Upper lobe of left lung (tissue), 6 donors: ENCODE measurements around the gene DEK. TPM values are rescaled to one million over a fixed set of nuclear protein-coding genes. Genes with fewer than 3 reads are reported as not detected.
A peak's percentile ranks its signal among the peaks of the same experiment; 100 is the strongest.

Experiments used
- ATAC-seq, 2 donors: fragments of 200-7000 bp; cut with Tn5 transposase; one replicate each; pipeline ENCODE4 v1.9.1; 2022; ENCODE audit warnings: mild to moderate bottlenecking in 2 of 2, moderate library complexity in 2 of 2; ENCODE audit not compliant: low FRiP score in 2 of 2
- DNase-seq, 2 donors: peaks; one replicate each; pipeline ENCODE4 v3.0.0-alpha.2; 2019 to 2020
- H3K27ac ChIP-seq, 4 donors: fragments of 200-600 bp; sonication (generic); one replicate each; pipeline ENCODE4 v1.5.1; 2016 to 2019
- H3K27me3 ChIP-seq, 4 donors: fragments of 200-600 bp; sonication (generic); one replicate each; pipeline ENCODE4 v1.5.1; 2017 to 2019
- H3K36me3 ChIP-seq, 4 donors: fragments of 200-600 bp; sonication (generic); one replicate each; pipeline ENCODE4 v1.5.1; 2016 to 2019
- H3K4me1 ChIP-seq, 4 donors: fragments of 200-600 bp; sonication (generic); one replicate each; pipeline ENCODE4 v1.5.1; 2018 to 2019
- H3K4me3 ChIP-seq, 4 donors: fragments of 200-600 bp; sonication (generic); one replicate each; pipeline ENCODE4 v1.5.1; 2017 to 2019; ENCODE audit warnings: mild to moderate bottlenecking in 2 of 4, moderate library complexity in 1 of 4
- H3K9me3 ChIP-seq, 4 donors: fragments of 200-600 bp; sonication (generic); one replicate each; pipeline ENCODE4 v1.5.1; 2018 to 2019
- EP300 ChIP-seq, 4 donors: sonication (generic); formaldehyde crosslinking; IDR thresholded peaks; one replicate each; pipeline ENCODE4 v1.5.1; 2017; ENCODE audit warnings: antibody characterized with exemption in 4 of 4, control low read depth in 2 of 4
- POLR2A ChIP-seq, 4 donors: fragments of 450-650 bp; IDR thresholded peaks; one replicate each; pipeline ENCODE4 v1.5.1; 2016 to 2017; ENCODE audit warnings: antibody characterized with exemption in 4 of 4, mild to moderate bottlenecking in 2 of 4
- POLR2AphosphoS5 ChIP-seq, 2 donors: sonication (generic); formaldehyde crosslinking; IDR thresholded peaks; one replicate each; pipeline ENCODE4 v1.5.1; 2017; ENCODE audit warnings: antibody characterized with exemption in 2 of 2
- WGBS, 2 donors: methylation state at CpG; one replicate each; pipeline ENCODE4 v1.1.5; 2017 to 2018; 5-methylcytosine and 5-hydroxymethylcytosine counted together
- total RNA-seq, 6 donors: library from RNA; depleted of rRNA in 4 of 6; stranded (reverse); fragments of >200 nt in 4 of 6; gene quantifications; one replicate each; pipeline versions ENCODE4 v1.1.0 to v1.2.1, GENCODE V29; 2016 to 2021
- TF ChIP-seq, protein P1 (sequence below), 6 experiments: fragments of 450-650 bp in 4 of 6; fragments of 200-600 bp in 2 of 6; sonication (generic) in 2 of 6; IDR thresholded peaks; one replicate each; pipeline ENCODE4 v1.5.1; 2016 to 2019; ENCODE audit warnings: antibody characterized with exemption in 6 of 6
- donor health status: DM: no; HTN: no; CAD: no; lungs with moderate emphysema.
- donor health status: DM: no; HTN: yes; CAD: no; lungs with severe emphysema.

Gene DEK
- total RNA-seq, 6 donors from 2014 or later: 61.5 to 170 (median 92.4) TPM

DNA sequence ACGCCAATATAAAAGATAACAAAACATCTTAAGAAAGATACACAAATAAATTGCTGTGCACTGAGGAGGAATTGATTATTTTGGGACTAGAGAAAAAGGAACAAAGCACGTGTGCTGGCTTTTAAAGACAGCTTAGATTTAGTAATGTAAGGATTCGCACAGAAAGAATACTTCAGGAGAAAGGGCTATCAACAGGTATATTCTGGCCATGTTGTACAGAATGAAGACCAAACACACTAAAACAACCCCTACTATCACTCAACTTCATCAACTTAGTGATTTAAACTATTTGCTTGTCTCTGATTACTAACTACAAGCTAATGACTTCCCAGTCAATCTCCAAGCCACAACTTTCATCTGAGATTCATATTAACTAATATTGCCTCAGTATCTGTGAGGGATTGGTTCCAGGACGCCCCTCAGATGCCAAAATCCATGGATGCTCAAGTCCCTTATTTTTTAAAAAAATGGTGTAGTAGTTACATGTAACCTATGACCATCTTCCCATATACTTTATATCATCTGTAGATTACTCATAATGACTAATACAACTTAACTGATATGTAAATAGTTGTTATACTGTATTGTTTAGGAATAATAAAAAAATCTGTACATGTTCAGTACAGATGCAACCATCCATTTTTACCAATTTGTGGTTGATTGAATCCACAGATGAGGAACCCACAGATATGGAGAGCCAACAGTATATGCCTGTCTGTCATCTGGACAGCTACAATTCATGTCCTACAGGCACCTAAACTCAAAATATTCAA, 4.5 kb downstream of the DEK start:
- no peaks in the 10 kb centered on the region for H3K9me3 ChIP-seq
- WGBS, 2 donors: 88 to 91% methylated on average over 4 of the region's 4 CpGs
- peak overlapping the region in 2 of 4 donors; percentile 41 to 56 for H3K27ac ChIP-seq
- ATAC-seq: no peak
- peaks cover 11 to 33% (median 22%) of the 10 kb centered on the region in 4 donors for H3K36me3 ChIP-seq
- no peaks in the 10 kb centered on the region for H3K27me3 ChIP-seq
- no peak for DNase-seq
- peaks cover 29 to 36% (median 31%) of the 10 kb centered on the region in 4 donors for H3K4me1 ChIP-seq
- TF ChIP-seq, protein P1, sequence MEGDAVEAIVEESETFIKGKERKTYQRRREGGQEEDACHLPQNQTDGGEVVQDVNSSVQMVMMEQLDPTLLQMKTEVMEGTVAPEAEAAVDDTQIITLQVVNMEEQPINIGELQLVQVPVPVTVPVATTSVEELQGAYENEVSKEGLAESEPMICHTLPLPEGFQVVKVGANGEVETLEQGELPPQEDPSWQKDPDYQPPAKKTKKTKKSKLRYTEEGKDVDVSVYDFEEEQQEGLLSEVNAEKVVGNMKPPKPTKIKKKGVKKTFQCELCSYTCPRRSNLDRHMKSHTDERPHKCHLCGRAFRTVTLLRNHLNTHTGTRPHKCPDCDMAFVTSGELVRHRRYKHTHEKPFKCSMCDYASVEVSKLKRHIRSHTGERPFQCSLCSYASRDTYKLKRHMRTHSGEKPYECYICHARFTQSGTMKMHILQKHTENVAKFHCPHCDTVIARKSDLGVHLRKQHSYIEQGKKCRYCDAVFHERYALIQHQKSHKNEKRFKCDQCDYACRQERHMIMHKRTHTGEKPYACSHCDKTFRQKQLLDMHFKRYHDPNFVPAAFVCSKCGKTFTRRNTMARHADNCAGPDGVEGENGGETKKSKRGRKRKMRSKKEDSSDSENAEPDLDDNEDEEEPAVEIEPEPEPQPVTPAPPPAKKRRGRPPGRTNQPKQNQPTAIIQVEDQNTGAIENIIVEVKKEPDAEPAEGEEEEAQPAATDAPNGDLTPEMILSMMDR (IDR thresholded peaks at IDR 0.05): no peak
- no peak for TF ChIP-seq EP300 (IDR thresholded peaks at IDR 0.05)
- no peak overlapping the region for H3K4me3 ChIP-seq

DNA sequence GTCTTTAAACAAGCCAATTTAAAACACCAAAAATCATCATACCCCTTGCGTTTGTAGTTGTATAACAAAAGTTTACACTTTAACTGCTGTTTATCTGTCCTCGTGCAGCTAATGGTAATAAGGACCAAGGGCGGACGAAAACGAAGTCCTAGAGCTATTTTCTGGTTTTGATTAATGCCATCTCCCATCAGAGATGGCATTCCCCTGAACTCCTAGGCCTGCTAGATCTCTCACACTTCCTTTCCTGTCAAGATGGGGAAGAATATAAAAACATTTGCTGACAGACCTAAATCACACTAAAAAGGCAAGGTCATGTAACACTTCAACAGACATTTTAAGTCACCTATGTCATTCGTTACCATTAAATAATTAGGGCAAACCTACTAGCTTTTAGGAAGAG, 9.5 kb downstream of the DEK start:
- 86 to 90% methylated on average over 6 of the region's 6 CpGs for WGBS, 2 donors
- no peaks in the 10 kb centered on the region for H3K9me3 ChIP-seq
- peaks cover 0 to 6% (median 3%) of the 10 kb centered on the region in 4 donors for H3K4me1 ChIP-seq
- no peak overlapping the region for H3K4me3 ChIP-seq
- ATAC-seq (no peak), DNase-seq (no peak)
- no peak for TF ChIP-seq EP300 (IDR thresholded peaks at IDR 0.05)
- H3K27ac ChIP-seq: no peak overlapping the region
- no peaks in the 10 kb centered on the region for H3K27me3 ChIP-seq
- H3K36me3 ChIP-seq: peaks cover 11 to 75% (median 26%) of the 10 kb centered on the region in 4 donors

DNA sequence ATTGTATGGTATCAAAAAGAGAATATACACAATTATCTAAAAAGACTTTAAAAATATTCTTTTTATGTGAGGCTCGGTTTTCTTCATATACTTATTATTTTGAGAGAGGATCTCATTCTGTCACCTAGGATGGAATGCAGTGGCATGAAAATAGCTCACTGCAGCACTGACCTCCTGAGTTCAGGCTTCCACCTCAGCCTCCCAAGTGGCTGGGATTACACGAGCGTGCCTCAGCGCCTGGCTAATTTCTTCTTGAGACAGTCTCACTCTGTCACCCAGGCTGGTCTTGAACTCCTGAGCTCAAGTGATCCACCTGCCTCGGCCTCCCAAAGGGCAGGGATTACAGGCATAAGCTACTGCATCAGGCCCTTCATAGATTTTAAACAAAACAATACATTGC, 10.7 kb downstream of the DEK start:
- TF ChIP-seq POLR2AphosphoS5 (IDR thresholded peaks at IDR 0.05) (no peak), EP300 (IDR thresholded peaks at IDR 0.05) (no peak), POLR2A (IDR thresholded peaks at IDR 0.05) (no peak)
- TF ChIP-seq, protein P1 (IDR thresholded peaks at IDR 0.05): no peak
- no peak overlapping the region for H3K4me3 ChIP-seq
- no peak for DNase-seq
- H3K9me3 ChIP-seq: no peaks in the 10 kb centered on the region
- peaks cover 17 to 86% (median 30%) of the 10 kb centered on the region in 4 donors for H3K36me3 ChIP-seq
- ATAC-seq: no peak
- H3K27me3 ChIP-seq: no peaks in the 10 kb centered on the region
- WGBS, 2 donors: 93 to 94% methylated on average over 5 of the region's 5 CpGs
- H3K27ac ChIP-seq: no peak overlapping the region
- peaks cover 0 to 2% (median 0%) of the 10 kb centered on the region in 4 donors for H3K4me1 ChIP-seq

DNA sequence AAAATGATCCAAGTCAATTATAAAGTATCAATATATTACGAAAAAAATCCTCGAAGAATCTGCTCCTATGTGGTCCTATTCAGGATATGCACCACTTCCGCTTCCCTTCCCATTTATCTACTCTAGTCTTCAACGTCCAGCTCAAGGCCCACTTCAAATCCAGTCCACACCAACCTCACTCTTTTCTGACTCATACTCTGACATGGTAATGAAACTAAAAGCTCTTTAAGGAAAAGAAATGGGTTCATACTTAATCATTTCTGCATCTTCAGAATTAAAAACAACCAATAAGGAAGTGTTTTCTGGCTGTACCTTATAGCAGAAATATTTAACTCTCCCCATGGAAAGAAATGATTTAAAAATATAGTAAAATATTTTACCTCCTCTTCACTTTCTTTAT, 15.1 kb downstream of the DEK start:
- WGBS, 2 donors: 82 to 85% methylated on average over 4 of the region's 4 CpGs
- H3K4me3 ChIP-seq: no peak overlapping the region
- ATAC-seq: no peak
- no peak for TF ChIP-seq EP300 (IDR thresholded peaks at IDR 0.05)
- TF ChIP-seq POLR2AphosphoS5 (IDR thresholded peaks at IDR 0.05): no peak
- TF ChIP-seq, protein P1 (IDR thresholded peaks at IDR 0.05): no peak
- TF ChIP-seq POLR2A (IDR thresholded peaks at IDR 0.05): no peak
- H3K27ac ChIP-seq: no peak overlapping the region
- no peaks in the 10 kb centered on the region for H3K9me3 ChIP-seq
- H3K27me3 ChIP-seq: no peaks in the 10 kb centered on the region
- no peaks in the 10 kb centered on the region for H3K4me1 ChIP-seq
- no peak for DNase-seq
- peaks cover 9 to 84% (median 15%) of the 10 kb centered on the region in 4 donors for H3K36me3 ChIP-seq

DNA sequence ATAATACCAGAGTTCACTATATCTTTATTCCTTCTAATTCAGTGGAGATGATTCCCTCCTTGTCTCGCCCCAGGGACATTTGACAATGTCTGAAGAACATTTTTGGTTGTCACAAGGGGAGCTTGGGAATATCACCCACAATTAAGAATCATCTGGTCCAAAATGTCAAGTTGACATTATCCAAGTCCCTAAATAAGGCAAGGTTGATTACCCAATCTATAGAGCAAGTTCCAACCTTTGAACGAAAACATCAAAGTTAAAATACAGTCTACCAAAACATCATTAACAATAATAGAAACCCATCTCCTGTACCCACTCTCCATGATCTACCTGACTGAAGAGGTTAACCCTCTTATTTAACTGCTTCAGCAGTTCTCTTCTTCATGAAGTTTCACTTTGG, 15.6 kb downstream of the DEK start:
- DNase-seq: no peak
- no peaks in the 10 kb centered on the region for H3K4me1 ChIP-seq
- H3K36me3 ChIP-seq: peaks cover 4 to 84% (median 15%) of the 10 kb centered on the region in 4 donors
- no peak overlapping the region for H3K27ac ChIP-seq
- no peaks in the 10 kb centered on the region for H3K27me3 ChIP-seq
- no peak overlapping the region for H3K4me3 ChIP-seq
- 95 to 98% methylated on average over 2 of the region's 2 CpGs for WGBS, 2 donors
- no peaks in the 10 kb centered on the region for H3K9me3 ChIP-seq
- ATAC-seq: no peak
- TF ChIP-seq POLR2AphosphoS5 (IDR thresholded peaks at IDR 0.05) (no peak), POLR2A (IDR thresholded peaks at IDR 0.05) (no peak), EP300 (IDR thresholded peaks at IDR 0.05) (no peak)
- TF ChIP-seq, protein P1 (IDR thresholded peaks at IDR 0.05): no peak
